GM20431 (cell line): ENCODE measurements around the gene SLC43A1.

Experiments
- in situ Hi-C: fragments of 300-500 bp; cut with MseI, MboI; formaldehyde crosslinking; loops from one replicate; pipeline ENCODE4 v1.15.0; 2020; ENCODE audit warnings: low sequenced_read_pairs; ENCODE audit not compliant: unreplicated experiment

SLC43A1 gene

DNA sequence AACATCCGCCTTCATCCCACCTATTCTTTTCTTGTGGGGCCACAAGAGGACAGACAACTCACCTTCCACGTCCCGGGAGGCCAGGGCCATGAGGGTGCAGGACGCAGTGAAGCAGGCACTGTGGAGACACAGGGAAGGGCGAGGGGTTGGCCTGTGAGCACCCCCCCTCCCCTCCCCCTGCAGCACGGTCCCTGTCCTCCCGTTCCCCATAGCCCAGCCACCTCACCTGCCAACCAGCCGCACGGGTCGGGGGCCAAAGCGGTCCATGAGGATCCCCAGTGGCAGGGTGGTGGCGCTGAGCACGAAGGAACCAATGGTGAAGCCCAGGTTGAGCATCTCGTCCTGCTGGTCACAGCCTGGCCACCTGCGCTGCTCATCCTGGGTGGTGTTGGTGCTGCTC lies 14.6 kb downstream of the SLC43A1 start:
- in situ Hi-C loops, result no loop called here

DNA sequence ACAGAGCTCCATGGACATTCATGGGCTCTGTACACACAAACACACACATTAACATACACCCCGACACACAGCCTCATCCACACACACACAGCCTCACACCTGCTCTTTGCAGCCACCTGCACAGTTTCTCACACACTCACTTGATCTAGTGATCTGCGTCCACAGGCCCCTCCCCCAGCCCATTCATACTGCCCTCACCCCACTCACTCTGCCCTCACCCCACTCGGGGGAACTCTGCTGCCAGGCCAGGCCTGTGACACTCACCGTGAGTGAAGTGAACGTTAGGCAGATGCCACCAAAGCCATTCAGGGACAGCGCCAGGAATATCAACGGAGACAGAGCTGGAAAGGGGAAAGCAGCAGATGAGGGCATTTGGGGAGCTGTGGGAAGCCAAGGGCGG lies 15.0 kb downstream of the SLC43A1 start:
- in situ Hi-C loops, result no loop called here

DNA sequence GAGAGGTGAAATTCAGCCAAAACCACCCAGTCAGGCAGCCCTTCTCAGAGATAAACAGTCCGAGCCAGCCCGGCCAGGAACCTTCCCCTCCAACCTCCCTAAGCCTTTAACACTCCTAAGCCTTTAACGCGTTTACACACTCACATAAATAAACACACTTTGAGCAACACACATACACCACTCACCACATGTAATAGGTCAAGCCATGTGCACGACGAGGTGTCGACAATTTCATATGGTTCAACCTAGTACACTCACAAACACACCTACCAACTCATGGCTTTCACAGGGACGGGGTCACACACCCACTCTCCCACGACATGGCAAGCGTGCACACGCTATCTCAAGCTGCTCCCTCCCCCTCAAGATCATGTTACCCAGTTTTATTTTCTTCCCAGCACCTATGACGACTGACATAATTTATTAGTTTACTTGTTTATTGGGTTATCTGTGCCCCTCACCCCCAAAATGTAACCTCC lies 15.5 kb downstream of the SLC43A1 start:
- in situ Hi-C loops, result no loop called here

DNA sequence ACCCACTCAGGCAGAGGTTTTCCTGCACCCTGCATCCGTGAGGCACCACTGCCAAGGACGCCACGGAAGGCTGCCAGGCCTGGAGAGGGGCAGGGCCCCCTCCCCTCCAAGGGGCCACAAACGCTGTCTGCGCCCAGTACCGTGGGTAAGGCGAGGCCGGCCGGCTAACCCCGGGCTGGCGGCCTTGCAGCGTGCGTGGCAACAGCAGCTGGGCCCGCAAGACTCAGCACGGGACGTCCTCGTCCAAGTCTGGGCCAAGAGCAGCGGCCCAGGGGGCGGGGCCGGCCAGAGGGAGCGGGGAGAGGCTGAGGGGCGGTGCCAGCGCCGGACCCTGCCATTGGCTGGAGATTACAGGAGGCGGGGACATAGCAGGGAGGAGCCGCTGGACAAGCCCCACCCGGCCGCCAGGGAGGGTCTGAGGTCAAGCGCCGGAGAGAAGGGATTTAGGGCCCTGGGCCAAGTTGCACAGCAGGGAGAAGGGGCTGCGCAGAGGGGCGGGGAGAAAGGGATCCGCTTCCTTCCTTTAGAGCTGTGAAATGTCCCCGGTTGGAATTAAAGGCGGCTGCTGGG lies 16.0 kb downstream of the SLC43A1 start:
- in situ Hi-C loops, result no loop called here

DNA sequence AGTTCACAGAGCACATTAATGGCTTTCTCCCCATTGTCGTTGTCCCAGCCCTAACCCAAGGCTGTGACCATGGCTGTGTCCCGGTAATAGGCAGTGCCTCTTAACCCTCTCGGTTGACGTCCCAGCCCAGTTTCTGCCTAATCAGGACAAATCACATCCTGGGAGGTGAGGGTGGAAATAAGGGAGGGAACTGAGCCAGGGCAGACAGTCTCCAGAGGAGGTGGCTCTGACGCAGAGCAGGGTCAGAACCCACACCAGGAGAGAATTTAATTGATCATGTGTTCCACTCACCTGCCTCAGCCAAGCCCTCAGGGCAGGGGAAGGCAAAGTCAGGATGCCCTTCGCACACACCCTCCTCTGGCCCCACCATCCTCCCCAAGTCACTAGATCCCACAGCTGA lies 17.0 kb downstream of the SLC43A1 start:
- in situ Hi-C loops, result no loop called here

DNA sequence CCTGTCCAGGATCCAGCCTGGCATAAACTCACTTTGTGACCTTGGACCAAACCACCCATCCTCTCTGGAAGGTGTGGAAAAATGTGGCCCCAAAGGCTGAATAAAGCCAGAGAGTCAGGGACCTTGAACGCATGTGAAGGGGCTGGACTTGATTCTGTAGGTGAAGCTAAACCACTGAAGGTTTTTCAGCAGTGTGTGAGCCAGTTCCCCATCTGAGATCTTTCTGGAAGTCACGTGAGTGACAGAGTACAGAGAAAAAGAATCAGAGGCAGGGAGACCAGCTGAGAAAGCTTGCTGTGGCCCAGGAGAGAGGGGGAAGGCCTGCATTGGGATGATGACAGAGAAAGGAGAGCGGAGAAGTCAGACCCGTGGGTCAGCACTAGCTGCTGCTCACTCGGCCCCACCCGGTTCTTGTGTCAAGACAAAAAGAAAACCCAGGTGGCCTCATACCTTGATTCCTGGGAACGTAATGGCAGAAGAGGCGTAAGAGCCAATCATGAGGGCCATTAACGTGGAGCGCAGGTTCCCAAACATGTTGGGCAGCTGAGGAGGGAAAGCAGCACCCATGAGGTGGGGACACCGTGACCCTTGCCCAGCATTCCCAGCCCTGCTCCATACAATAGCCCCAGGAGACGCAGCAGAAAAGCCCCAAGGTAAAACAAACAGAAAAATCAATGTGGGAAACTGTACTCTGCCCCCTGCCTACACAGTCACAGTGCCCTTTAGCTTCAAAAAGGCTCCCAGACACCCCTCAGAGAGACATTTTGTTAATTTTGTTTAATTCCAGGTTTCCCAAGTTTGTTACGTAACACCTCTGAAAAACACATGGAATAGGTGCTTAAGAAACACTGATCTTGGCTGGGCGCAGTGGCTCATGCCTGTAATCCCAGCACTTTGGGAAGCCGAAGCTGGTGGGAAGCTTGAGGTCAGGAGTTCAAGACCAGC lies 17.9 kb downstream of the SLC43A1 start:
- in situ Hi-C loops, result no loop called here

DNA sequence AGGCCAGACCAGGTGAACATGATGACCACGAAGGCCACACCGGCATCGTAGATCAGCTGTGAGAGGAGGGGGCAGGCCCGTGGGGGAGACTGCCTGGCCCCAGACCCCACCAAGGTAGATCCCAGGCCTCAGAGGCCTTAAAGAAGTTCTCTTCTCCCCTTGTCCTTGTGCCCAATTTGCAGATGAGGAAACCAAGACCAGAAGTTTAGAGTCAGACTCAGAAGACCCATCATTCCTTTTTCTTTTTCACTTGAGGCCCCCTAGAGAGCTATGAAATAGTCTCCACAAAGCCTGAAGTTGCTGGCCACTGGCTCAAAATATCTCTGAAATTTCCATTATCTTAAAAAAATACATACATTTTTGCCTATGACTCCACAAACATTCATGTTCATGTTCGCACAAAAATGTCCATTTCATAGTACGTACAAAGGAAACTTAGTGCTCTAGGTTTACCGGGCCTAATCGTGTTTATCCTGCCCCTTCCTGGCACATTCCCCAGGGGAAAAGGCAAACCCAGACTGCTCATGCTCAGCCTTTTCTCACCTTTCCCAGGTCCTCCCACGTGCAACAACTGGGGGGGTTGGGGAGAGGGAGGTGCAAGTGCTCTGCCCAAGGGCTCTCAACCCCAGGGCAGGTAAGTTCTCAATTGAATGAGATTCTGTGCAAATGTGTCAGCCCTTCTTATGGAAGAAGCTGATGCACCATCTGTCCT lies 19.2 kb downstream of the SLC43A1 start:
- in situ Hi-C loops, result no loop called here

DNA sequence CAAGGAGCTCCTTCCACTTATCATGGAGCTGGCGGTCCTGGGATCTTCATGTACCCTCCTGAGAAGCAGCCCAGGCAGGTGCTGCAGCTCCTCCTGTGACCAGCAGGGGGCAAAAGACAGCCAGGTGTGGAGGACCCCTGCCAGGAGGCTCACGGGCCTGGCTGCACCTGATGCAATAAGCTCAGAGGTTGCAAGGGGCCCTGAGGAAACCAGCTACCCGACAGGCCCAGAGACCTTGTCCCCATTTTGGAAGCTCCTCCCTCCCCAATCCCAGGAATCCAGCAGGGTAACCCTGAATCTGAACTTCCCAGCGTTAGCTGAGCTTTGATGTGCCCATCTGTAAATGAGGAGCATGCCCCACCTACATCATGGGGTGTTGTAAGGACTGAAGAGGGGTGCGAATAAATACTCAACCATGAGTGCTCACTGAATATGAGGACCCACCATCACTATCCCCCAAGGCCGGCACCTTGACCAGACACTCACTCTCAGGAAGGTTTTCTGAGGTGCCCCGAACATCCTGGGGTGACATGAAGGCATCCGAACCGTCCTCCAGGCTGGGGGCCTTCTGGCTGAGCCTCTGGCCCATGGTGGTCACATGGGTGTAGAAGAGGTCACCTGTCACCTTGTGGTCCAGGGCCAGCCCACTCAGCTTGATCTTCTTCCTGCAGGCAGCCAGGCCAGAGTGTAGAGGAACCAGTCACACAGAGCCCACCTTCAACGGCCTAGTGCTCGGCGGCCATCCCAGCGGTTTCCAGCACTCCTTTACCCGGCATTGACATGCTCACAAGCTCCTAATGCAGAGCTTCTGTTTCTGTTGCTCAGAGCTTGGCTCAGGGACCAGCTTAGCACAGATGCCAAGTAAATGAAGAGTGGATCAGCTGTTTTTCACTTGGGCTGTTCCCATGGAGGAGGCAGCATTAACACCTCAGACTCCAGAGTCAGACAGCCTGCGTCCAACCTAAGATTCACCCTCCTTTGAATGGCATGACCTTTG lies 21.7 kb downstream of the SLC43A1 start:
- in situ Hi-C loops, result no loop called here

DNA sequence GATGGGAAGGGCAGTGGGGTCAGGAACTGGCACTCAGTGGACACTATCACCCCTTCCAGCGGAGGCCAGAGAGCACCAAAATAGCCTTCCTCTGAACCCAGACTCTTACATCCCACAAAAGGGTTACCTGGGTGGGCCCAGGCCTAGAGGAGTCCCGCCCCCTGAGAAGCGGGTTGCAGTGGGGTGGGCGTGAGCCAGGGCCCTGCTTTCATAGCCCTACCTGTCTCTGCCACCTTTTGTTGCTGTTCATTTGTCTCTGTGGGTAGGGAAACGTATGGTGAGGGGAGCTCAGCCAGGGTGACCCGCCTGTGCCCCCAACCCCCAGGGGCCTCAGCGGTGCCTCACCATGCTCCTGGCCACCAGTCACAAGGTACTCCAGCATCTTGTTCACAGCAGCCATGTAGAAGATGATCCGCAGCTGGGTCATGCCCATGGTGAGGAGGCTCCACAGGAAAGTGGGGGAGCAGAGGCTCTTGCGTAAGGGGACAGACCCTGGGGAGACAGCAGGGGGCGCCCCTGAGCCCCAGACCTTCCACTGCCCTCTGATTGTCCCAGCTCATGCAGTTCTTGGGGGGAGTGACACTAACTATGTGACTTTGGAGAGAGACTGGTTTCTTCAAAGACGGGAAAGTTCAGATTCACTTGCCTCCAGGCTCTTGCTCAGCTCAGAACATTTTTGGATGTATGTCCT lies 24.0 kb downstream of the SLC43A1 start:
- in situ Hi-C loops, result no loop called here

DNA sequence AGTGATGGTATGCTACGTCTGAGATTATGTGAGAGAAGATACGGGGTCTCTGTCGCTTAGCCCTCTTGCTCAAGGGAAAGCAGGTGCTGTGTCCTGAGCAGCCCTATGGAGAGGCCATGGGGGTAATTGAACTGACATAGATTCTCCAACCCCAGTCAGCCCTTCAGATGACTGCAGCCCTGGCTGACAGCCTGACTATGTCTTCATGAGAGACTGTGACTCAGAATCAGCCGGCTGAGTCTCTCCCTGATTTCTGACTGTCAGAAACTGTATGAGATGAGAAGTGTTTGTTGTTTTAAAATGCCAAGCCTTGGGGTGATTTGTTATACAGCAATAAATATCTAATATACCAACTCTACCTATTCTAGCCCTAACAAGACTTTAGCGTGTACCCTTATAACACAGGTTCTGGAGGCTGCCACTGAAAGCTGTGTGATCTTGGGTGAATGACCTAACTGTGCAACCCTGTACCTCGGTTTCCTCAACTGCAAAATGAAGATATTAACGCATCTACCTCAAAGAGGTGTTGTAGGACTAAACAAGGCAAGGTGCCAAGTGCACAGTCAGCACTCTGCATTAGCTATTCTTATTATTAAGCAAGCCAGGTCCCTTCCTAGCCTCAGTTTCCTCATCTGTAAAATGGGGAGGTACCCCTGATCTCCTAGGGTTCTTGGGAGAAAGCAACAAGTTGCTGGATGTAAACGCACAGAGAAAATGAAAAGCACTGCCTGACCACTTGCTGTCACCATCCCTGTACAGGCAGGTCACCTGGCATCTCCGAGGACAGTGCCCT lies 24.9 kb downstream of the SLC43A1 start:
- in situ Hi-C loops, result no loop called here

DNA sequence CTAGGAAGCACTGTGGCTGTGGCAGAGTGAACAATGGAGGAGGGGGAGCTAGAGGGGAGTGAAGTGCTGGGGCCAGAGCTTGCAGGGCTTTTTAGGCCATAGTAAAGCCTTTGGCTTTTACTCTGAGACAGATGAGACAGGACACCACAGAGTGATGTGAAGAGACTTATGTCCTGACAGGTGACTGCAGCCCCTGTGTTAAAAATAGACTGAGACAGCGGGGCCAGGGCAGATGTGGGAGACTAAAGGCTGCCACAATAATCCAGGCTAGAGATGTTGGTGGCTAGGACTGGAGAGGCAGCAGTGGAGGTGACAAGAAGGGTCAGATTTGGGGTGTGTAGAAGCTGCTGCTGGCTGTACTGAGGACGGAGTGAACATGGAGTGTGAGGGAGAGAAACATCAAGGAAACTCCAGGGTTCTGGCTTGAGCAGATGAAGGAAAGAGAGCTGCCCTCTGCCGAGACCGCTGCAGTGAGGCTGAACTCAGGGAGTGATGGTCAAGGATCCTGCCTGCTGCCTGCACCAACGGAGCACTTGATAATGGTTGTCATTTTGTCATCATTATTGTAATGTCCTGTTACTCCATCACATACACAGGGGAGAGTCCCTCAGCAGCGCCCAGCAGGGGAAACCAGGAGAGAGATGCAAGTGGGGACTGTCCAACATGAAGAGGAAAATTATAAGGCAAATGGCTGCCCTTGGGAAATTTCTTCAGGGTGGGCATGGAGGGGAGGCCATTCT lies 27.4 kb downstream of the SLC43A1 start:
- in situ Hi-C loops, result no loop called here

DNA sequence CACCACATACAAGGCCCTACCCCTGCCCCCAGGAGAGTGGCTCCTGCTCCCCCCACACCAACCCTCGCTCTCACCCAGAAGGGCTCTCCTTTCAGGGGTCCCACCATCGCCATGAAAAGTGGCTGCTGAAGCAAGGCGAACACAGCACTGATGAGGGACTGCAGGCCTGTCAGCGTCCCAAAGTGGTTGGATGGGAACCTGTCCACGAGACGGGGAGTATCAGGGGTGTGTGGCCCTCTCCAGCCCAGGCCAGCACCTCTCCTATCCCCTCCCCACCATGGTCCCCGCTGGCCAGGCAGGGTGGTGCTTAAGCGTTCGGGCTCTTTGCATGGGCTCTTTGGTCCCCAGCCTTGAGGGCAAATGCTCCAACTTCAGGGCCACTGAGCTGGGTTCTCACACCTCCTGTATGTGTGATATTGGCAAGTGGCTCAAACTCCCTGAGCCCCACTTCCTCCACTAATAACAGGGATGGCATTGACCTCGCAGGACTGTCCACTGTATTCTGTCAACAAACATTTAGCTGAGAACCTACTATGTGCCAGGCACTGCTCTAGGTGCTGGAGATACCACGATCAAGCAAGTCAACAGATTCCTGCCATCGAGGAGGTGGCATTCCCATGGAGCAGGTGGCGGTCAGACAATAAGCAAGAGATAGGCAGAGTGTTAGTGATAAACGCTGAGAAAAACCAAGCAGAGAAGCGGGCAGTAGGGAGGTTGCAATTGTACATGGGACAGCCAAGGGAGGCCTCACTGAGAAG lies 28.3 kb downstream of the SLC43A1 start:
- in situ Hi-C loops, result no loop called here

DNA sequence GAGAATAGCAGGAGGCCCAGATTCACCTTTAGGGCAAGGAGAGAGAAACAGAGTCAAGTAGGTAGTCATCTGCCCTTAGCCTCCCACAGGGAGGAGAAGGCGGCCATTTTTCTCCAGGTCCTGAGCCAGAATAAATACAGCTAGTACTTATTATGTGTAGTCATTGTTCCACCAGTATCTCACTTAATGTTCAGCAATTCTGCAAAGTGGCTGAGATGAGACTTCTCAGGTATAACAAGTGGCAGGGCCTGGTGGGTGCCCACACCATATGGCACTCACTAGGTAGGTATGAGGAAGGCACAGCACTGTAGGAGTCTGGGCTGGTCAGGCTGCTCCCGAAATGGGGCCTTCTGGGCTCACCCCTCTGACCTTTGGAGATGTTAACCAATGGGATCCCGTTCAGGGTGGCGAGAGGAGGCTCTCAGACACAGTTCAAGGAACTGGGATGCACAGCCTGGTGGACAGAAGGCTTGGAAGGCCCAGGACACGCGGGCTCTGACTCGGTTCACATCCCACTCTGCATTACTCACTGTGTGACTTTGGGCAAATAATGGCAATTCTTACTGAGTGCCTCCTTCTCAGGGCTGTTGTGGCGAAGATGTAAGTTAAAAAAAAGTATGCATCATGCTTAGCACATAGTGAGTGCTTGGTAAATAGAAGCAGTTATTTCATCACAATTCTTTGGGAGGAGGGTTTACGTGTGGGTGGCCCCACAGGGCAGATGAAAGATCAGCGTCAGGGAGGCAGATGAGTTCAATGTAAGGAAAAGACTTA lies 30.1 kb downstream of the SLC43A1 start:
- in situ Hi-C loops, result no loop called here

DNA sequence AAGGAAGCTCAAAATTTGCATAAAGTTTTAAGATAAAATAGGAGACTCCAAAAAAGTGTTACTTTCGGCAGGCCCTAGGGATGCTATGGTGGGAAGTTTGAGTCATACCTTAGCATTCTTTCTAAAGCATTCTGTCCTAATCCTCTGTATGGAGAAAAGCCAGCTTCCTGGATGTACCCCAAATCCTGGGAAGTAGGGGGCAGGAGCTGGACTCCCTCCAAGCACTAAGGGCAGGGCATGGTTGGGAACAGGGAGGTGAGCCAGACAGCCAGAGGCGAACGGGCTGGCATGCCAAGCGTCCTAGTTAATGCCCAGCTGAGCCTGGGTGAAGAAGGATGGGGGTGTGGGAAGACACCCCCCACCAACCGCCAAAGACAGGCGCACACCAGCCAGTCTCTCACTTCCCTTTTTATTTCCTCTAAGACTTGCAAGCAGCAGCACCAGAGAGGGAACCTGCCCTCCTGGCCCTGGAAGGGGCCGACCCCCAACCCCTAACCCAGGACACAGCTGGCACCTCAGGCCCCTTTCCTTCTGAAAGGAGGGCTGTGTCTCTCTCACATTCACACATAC lies 31.3 kb downstream of the SLC43A1 start:
- in situ Hi-C loops, result no loop called here

DNA sequence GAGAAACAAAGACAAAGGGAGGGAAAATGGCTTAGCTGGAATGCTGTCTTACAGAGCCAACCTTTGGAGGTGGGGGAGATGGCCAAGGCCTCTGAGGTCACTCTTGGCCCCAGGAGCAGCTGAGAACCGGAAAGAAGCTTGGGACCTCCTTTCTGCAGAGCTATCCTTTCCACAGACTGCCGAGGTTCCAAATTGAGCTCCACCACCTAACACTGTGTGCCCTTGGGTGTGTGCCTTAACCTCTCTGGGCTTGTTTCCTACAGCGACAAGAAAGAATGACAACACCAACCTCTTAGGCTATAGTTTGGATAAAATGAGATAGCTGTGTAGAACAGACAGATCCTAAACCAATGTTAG lies 32.0 kb downstream of the SLC43A1 start:
- in situ Hi-C loops, result no loop called here
